OCI-LY1 (cell line): ENCODE measurements around the gene NCOR2.

ENCODE experiments used
- H2AFZ ChIP-seq: fragments of 200-600 bp; sonication (generic), shearing (Covaris generic); 2 replicates; pipeline ENCODE4 v1.6.0; 2014; ENCODE audit warnings: antibody characterized with exemption, mild to moderate bottlenecking, low read length
- H3F3A ChIP-seq: fragments of 200-600 bp; sonication (generic), shearing (Covaris generic); 2 replicates; pipeline ENCODE4 v1.6.0; 2014; ENCODE audit warnings: mild to moderate bottlenecking, antibody characterized with exemption, low read length, moderate library complexity; ENCODE audit not compliant: insufficient read depth
- H3K27ac ChIP-seq: fragments of 200-600 bp; sonication (generic); 2 replicates; pipeline ENCODE4 v1.5.1; 2014; ENCODE audit warnings: low read length, mixed run types, mild to moderate bottlenecking, low read depth; ENCODE audit not compliant: poor library complexity, severe bottlenecking
- H3K27me3 ChIP-seq: fragments of 200-600 bp; sonication (generic); 2 replicates; pipeline ENCODE4 v1.6.0; 2014; ENCODE audit warnings: antibody characterized with exemption, mild to moderate bottlenecking, low read length, moderate library complexity; ENCODE audit not compliant: insufficient read depth
- H3K36me3 ChIP-seq: fragments of 200-600 bp; sonication (generic); 2 replicates; pipeline ENCODE4 v1.6.1; 2014; ENCODE audit warnings: mild to moderate bottlenecking, antibody characterized with exemption, low read length, moderate library complexity, mixed read lengths; ENCODE audit not compliant: insufficient read depth
- H3K4me1 ChIP-seq: fragments of 200-600 bp; sonication (generic); 2 replicates; pipeline ENCODE4 v1.5.1; 2014; ENCODE audit warnings: mild to moderate bottlenecking, low read length, moderate library complexity; ENCODE audit not compliant: insufficient read depth, severe bottlenecking
- H3K4me2 ChIP-seq: fragments of 200-600 bp; sonication (generic), shearing (Covaris generic); 2 replicates; pipeline ENCODE4 v1.6.1; 2014; ENCODE audit warnings: low read length
- H3K4me3 ChIP-seq: fragments of 200-600 bp; sonication (generic); 2 replicates; pipeline ENCODE4 v1.5.1; 2014; ENCODE audit warnings: low read length, low read depth, mild to moderate bottlenecking, mixed read lengths; ENCODE audit not compliant: poor library complexity, severe bottlenecking
- H3K79me2 ChIP-seq: fragments of 200-600 bp; shearing (Covaris generic); 2 replicates; pipeline ENCODE4 v1.6.1; 2016; ENCODE audit warnings: mixed run types, low read length, mixed read lengths; ENCODE audit not compliant: insufficient read depth
- H3K9ac ChIP-seq: fragments of 200-600 bp; sonication (generic), shearing (Covaris generic); 2 replicates; pipeline ENCODE4 v1.6.1; 2014; ENCODE audit warnings: mild to moderate bottlenecking, low read length, mixed read lengths
- H3K9me2 ChIP-seq: fragments of 200-600 bp; sonication (generic), shearing (Covaris generic); 2 replicates; pipeline ENCODE4 v1.6.1; 2014; ENCODE audit warnings: low read depth, mild to moderate bottlenecking, low read length, mixed read lengths
- H3K9me3 ChIP-seq: fragments of 200-600 bp; shearing (Covaris generic); 2 replicates; pipeline ENCODE4 v1.6.1; 2014; ENCODE audit warnings: low read length, mixed read lengths
- H4K20me1 ChIP-seq: fragments of 200-600 bp; sonication (generic), shearing (Covaris generic); 2 replicates; pipeline ENCODE4 v1.6.0; 2016; ENCODE audit warnings: mild to moderate bottlenecking, low read length; ENCODE audit not compliant: insufficient read depth
- CTCF ChIP-seq: fragments of 200-600 bp; sonication (generic), shearing (Covaris generic); IDR thresholded peaks from 2 replicates; pipeline ENCODE4 v1.5.1; 2017; ENCODE audit warnings: mild to moderate bottlenecking, antibody characterized with exemption, low read length, moderate library complexity, mixed read lengths
- EZH2 ChIP-seq: fragments of 200-600 bp; sonication (generic), shearing (Covaris generic); IDR thresholded peaks from 2 replicates; pipeline ENCODE4 v1.8.0; 2017; ENCODE audit warnings: borderline replicate concordance, mixed run types, mild to moderate bottlenecking, antibody characterized with exemption, low read length, moderate library complexity, mixed read lengths

Gene NCOR2

GRCh38 chr12:124558313-124558712 is 9.1 kb downstream of the NCOR2 start:
- H3F3A ChIP-seq = no peaks in the 10 kb centered on the region
- no peaks in the 10 kb centered on the region for H4K20me1 ChIP-seq
- no peaks in the 10 kb centered on the region; the same call in 1 of the 2 replicates for H3K36me3 ChIP-seq
- H3K79me2 ChIP-seq = no peaks in the 10 kb centered on the region
- H3K4me2 ChIP-seq = no peak overlapping the region
- no peaks in the 10 kb centered on the region for H3K4me1 ChIP-seq
- peaks cover 4% of the 10 kb centered on the region; the same call in 1 of the 2 replicates for H3K27me3 ChIP-seq
- no peaks in the 10 kb centered on the region for H3K9me2 ChIP-seq
- no peak overlapping the region for H3K27ac ChIP-seq
- TF ChIP-seq CTCF (no peak), EZH2 (no peak)
- no peak overlapping the region for H3K9ac ChIP-seq
- no peak overlapping the region for H2AFZ ChIP-seq
- no peak overlapping the region for H3K4me3 ChIP-seq
- no peaks in the 10 kb centered on the region for H3K9me3 ChIP-seq

GRCh38 chr12:124557518-124558223 is 9.7 kb downstream of the NCOR2 start:
- no peaks in the 10 kb centered on the region for H3K4me1 ChIP-seq
- no peaks in the 10 kb centered on the region for H3F3A ChIP-seq
- no peak overlapping the region for H3K27ac ChIP-seq
- H3K4me2 ChIP-seq = no peak overlapping the region
- H3K9me3 ChIP-seq = no peaks in the 10 kb centered on the region
- H3K9me2 ChIP-seq = no peaks in the 10 kb centered on the region
- no peaks in the 10 kb centered on the region; the same call in 1 of the 2 replicates for H3K36me3 ChIP-seq
- H3K27me3 ChIP-seq = peaks cover 8% of the 10 kb centered on the region; the same call in 1 of the 2 replicates
- TF ChIP-seq EZH2 (no peak), CTCF (no peak)
- no peak overlapping the region for H2AFZ ChIP-seq
- H3K4me3 ChIP-seq = no peak overlapping the region
- no peak overlapping the region for H3K9ac ChIP-seq
- no peaks in the 10 kb centered on the region for H3K79me2 ChIP-seq
- no peaks in the 10 kb centered on the region for H4K20me1 ChIP-seq

- H3F3A ChIP-seq = no peaks in the 10 kb centered on the region
- no peak overlapping the region for H3K4me3 ChIP-seq
- no peaks in the 10 kb centered on the region; the same call in 1 of the 2 replicates for H3K36me3 ChIP-seq
- peaks cover 1% of the 10 kb centered on the region for H3K4me1 ChIP-seq
- H3K9me3 ChIP-seq = no peaks in the 10 kb centered on the region
- no peak for TF ChIP-seq EZH2
- no peak for TF ChIP-seq CTCF
- peaks cover 8% of the 10 kb centered on the region; the same call in 1 of the 2 replicates for H3K27me3 ChIP-seq
- no peak overlapping the region for H3K4me2 ChIP-seq
- H3K9me2 ChIP-seq = no peaks in the 10 kb centered on the region
- H3K27ac ChIP-seq = no peak overlapping the region
- no peak overlapping the region for H3K9ac ChIP-seq
- no peaks in the 10 kb centered on the region for H3K79me2 ChIP-seq
- H2AFZ ChIP-seq = no peak overlapping the region
- peaks cover 4% of the 10 kb centered on the region; the same call in 1 of the 2 replicates for H4K20me1 ChIP-seq
Measured at GRCh38 chr12:124556896-124557501, 10.4 kb downstream of the NCOR2 start.
